Lung (tissue), 12 donors: ENCODE results near the gene PDGFD. TPM values are rescaled to one million over a fixed set of nuclear protein-coding genes. Genes with fewer than 3 reads are reported as not detected.

Experiments used
- ATAC-seq: fragments of 200-7000 bp; cut with Tn5 transposase; one replicate; pipeline ENCODE4 v1.9.1; 2020; ENCODE audit warnings: moderate number of reproducible peaks; ENCODE audit not compliant: insufficient read depth, low FRiP score
- DNase-seq, 3 donors: peaks; one replicate each; pipeline ENCODE4 v3.0.0-alpha.2; 2013 to 2017
- H3K27ac ChIP-seq, 2 donors: one replicate each; pipeline ENCODE4 v1.5.1; 2013; ENCODE audit warnings: mild to moderate bottlenecking in 2 of 2, moderate library complexity in 2 of 2, control low read depth in 1 of 2, inconsistent platforms in 1 of 2, low read depth in 1 of 2, low read length in 1 of 2
- H3K27me3 ChIP-seq, 3 donors: one replicate each; pipeline ENCODE4 v1.5.1; 2013; ENCODE audit warnings: low read length in 2 of 3; ENCODE audit not compliant: control insufficient read depth in 3 of 3, insufficient read depth in 3 of 3
- H3K36me3 ChIP-seq, 4 donors: one replicate each; pipeline ENCODE4 v1.5.1; 2013; ENCODE audit warnings: low read length in 4 of 4, mild to moderate bottlenecking in 1 of 4, moderate library complexity in 1 of 4; ENCODE audit not compliant: control insufficient read depth in 4 of 4, insufficient read depth in 4 of 4
- H3K4me1 ChIP-seq, 5 donors: one replicate each; pipeline ENCODE4 v1.5.1; 2013; ENCODE audit warnings: low read length in 5 of 5, mild to moderate bottlenecking in 2 of 5, moderate library complexity in 1 of 5; ENCODE audit not compliant: control insufficient read depth in 5 of 5, insufficient read depth in 5 of 5
- H3K4me3 ChIP-seq: one replicate; pipeline ENCODE4 v1.5.1; 2013; ENCODE audit warnings: mild to moderate bottlenecking, control low read depth, moderate library complexity
- H3K9ac ChIP-seq, 2 donors: one replicate each; pipeline ENCODE4 v1.5.1; 2013; ENCODE audit warnings: low read length in 2 of 2, control low read depth in 1 of 2; ENCODE audit not compliant: insufficient read depth in 1 of 2
- H3K9me3 ChIP-seq, 4 donors: one replicate each; pipeline ENCODE4 v1.5.1; 2013; ENCODE audit warnings: low read length in 3 of 4, mild to moderate bottlenecking in 1 of 4, moderate library complexity in 1 of 4; ENCODE audit not compliant: control insufficient read depth in 4 of 4, insufficient read depth in 3 of 4
- CTCF ChIP-seq: IDR thresholded peaks from 2 replicates; pipeline ENCODE4 v1.5.1; 2012; ENCODE audit warnings: mild to moderate bottlenecking; ENCODE audit errors: control extremely low read depth, extremely low read depth
- WGBS, 2 donors: extraction: QIAGEN DNeasy Blood & Tissue Kit; methylation state at CpG; one replicate each; pipeline ENCODE4 v1.1.7; 2013; 5-methylcytosine and 5-hydroxymethylcytosine counted together
- polyA plus RNA-seq, 2 donors: library from polyadenylated mRNA; stranded (reverse); fragments of 200-250 nt; gene quantifications; one replicate each; pipeline ENCODE4 v1.2.1, GENCODE V29; 2013
- total RNA-seq, 2 donors: library from RNA; depleted of rRNA in 1 of 2; stranded (reverse); fragments of >200 nt in 1 of 2; gene quantifications; one replicate each; pipeline ENCODE4 v1.2.1, GENCODE V29; 2014 to 2021
- donor health status: control.
- donor health status: control.
- donor health status: Bipolar disorder and iron deficiency.
- donor health status: healthy.
- donor health status: DM: yes; HTN: yes; CAD: no.

The PDGFD gene
- total and polyA plus RNA-seq, 4 donors, result 0.71 to 10.6 (median 1.4) TPM

DNA sequence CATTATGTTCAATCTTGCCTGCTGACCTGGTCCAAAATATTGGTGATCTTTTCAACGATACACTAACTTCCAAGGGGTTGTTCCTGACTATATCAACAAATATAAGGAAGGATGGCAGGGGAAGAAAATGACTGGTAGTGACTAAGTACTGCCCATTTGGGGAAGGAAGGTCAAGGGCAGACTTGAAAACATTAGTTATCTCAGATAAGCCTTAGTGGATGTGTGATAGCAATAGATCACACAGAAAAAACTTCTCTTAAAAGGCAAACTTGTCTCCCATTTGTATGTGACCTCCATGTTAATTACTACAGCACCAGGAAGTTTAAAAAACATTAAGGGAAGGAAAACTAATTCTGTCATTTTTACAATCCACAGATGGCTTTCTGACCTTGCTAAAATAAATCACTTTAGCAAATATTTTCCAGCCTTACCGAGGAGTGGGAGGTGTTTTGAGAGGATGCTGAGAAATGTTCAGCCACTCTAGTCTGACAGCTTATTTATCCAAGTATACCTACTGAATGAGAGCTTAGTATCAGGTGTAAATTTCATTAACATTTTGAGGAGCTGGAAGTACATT is 215.7 kb downstream of the PDGFD start:
- Histone ChIP-seq H3K9ac (no peak overlapping the region), H3K27ac (no peak overlapping the region), H3K4me1 (peaks cover 0 to 2% (median 0%) of the 10 kb centered on the region in 5 donors), H3K9me3 (no peaks in the 10 kb centered on the region), H3K27me3 (no peaks in the 10 kb centered on the region), H3K36me3 (peaks cover 0 to 5% (median 0%) of the 10 kb centered on the region in 4 donors), H3K4me3 (no peak overlapping the region)
- no peak for TF ChIP-seq CTCF
- ATAC-seq (no peak), DNase-seq (no peak)
- 47 to 58% methylated on average over 2 of the region's 2 CpGs for WGBS, 2 donors

- DNase-seq (no peak), ATAC-seq (no peak)
- Histone ChIP-seq H3K4me1 (peaks cover 0 to 2% (median 0%) of the 10 kb centered on the region in 5 donors), H3K36me3 (peaks cover 0 to 5% (median 0%) of the 10 kb centered on the region in 4 donors), H3K9me3 (no peaks in the 10 kb centered on the region), H3K27ac (no peak overlapping the region), H3K27me3 (no peaks in the 10 kb centered on the region), H3K9ac (no peak overlapping the region), H3K4me3 (no peak overlapping the region)
- 46 to 69% methylated on average over 2 of the region's 2 CpGs for WGBS, 2 donors
- no peak for TF ChIP-seq CTCF
These were observed 216.4 kb downstream of the PDGFD start for GRCh38 chr11:103947546-103947919.

DNA sequence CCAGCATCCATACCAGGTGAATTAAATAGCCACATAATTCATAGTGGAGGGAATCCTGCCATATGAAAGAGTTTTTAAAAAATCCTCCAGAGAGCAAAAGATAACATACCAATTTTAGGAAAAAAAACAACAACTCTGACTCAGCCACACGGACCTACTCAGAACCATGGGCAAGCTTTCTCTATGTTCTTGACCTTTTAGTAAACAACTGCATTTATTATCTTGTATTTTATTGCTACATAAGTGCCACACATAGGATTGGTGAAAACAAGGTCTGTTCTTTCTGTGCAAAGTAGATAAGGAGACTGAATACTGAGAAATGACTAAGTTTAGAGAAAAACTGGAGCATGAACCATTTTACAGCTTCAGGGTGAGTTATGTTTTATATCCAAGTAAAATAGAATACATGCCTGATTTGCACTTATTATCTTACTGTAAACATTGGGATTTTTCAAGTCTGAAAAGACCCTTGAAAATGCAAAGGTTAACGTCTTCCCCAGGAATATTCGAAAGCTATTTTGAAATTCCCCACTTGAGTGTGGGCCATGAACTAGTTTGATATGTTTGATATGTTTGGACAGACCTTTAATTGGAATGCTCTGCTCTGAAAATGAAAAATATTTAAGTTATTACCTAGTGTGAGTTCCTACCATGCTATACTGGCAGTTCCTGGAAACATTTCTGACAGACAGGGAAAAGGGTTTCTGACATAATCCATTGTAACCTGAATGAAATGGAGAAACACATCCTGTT is 217.0 kb downstream of the PDGFD start:
- H3K36me3 ChIP-seq, result peaks cover 0 to 5% (median 0%) of the 10 kb centered on the region in 4 donors
- 55 to 82% methylated on average over 3 of the region's 3 CpGs for WGBS, 2 donors
- no peak overlapping the region for H3K4me3 ChIP-seq
- no peak overlapping the region for H3K9ac ChIP-seq
- H3K27me3 ChIP-seq, result no peaks in the 10 kb centered on the region
- no peak for DNase-seq
- no peaks in the 10 kb centered on the region for H3K9me3 ChIP-seq
- ATAC-seq, result no peak
- peaks cover 0 to 2% (median 0%) of the 10 kb centered on the region in 5 donors for H3K4me1 ChIP-seq
- TF ChIP-seq CTCF, result no peak
- no peak overlapping the region for H3K27ac ChIP-seq
